GM10266 (cell line): ENCODE data around the gene YEATS4.
A peak's percentile ranks its signal among the peaks of the same experiment; 100 is the strongest.

Source experiments
- DNase-seq: peaks from one replicate; pipeline ENCODE4 v3.0.0; 2012; ENCODE audit errors: extremely low spot score
- TF ChIP-seq, protein P1 (sequence below): IDR thresholded peaks from 2 replicates; pipeline ENCODE4 v1.5.1; 2012; ENCODE audit warnings: mild to moderate bottlenecking, low read depth; ENCODE audit not compliant: control insufficient read depth, insufficient read depth; ENCODE audit errors: missing control alignments

Gene YEATS4

DNA sequence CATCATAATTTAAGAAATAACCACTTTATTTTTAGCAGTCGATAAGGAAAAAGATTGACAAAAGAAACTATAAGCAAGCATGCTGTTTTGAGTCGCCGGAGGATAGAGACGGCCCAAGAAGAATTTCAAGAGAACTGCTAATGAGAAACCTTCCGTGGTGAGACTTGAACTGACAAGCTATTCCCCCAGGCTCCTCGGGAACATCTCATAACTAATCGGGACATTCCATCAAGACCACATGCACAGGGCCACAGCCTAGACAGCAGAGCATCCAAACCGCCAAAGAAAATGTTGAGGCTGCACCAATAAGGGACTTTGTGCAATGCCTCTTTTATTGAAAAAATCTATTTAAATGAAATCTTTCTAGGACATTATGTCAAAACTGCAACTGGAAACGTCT, 51.0 kb downstream of the YEATS4 start:
- TF ChIP-seq, protein P1, sequence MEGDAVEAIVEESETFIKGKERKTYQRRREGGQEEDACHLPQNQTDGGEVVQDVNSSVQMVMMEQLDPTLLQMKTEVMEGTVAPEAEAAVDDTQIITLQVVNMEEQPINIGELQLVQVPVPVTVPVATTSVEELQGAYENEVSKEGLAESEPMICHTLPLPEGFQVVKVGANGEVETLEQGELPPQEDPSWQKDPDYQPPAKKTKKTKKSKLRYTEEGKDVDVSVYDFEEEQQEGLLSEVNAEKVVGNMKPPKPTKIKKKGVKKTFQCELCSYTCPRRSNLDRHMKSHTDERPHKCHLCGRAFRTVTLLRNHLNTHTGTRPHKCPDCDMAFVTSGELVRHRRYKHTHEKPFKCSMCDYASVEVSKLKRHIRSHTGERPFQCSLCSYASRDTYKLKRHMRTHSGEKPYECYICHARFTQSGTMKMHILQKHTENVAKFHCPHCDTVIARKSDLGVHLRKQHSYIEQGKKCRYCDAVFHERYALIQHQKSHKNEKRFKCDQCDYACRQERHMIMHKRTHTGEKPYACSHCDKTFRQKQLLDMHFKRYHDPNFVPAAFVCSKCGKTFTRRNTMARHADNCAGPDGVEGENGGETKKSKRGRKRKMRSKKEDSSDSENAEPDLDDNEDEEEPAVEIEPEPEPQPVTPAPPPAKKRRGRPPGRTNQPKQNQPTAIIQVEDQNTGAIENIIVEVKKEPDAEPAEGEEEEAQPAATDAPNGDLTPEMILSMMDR: no peak
- DNase-seq: no peak

DNA sequence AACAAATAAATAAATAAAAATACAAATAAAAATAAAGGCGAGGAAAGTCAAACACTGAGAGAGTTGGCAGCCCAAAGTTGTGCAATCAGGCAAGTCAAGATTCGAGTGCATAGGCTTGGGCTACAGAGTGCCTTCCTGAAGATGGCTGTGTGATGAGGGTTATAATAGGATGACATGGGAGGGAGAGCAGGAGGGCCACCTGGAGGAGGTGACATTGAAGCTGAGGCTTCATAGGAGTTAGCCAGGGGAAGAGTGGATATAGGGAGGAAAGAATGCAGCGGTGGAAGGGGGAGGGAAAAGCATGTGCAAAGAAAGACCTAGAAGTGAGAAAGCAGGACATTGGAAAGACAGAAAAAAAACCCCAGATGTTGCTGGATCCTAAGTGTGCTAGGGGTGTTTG, 53.1 kb downstream of the YEATS4 start:
- DNase-seq: no peak
- TF ChIP-seq, protein P1: no peak

DNA sequence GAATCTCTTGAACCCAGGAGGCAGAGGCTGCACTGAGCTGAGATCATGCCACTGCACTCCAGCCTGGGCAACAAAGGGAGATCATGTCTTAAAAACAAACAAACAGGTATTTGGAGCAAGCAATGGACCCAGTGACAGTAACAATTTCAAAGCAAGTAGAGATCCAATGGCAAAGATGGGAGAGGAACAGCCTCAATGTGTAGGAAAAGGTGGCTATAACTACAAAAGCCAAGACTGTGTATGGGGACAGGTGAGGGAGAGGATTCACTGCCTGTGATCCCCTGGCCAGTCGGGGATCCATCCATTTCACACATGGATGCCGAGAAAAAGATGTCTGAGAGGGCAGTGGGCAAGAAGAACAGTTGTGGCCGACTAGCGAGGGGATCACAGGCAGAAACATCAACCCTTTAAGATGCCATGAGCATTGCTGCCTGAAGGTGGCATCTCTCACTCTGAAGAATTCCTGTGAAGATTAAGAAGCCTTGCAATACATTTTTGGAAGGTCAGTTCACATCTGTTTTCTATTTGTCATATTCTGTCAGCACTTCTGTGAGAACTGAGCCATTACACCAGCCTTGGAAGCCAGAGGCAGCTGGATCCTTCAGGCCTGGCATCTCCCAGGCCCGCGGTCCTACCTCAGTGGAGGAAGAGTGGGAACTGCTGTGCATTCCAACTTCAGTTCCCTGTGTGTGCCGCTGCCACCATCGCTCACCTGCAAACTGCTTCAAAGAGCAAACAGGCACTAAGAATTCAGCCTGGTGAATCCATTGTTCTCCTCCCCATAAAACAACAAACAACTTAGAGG, 56.1 kb downstream of the YEATS4 start:
- DNase-seq: peak; percentile 42
- TF ChIP-seq, protein P1: peak; percentile 59

DNA sequence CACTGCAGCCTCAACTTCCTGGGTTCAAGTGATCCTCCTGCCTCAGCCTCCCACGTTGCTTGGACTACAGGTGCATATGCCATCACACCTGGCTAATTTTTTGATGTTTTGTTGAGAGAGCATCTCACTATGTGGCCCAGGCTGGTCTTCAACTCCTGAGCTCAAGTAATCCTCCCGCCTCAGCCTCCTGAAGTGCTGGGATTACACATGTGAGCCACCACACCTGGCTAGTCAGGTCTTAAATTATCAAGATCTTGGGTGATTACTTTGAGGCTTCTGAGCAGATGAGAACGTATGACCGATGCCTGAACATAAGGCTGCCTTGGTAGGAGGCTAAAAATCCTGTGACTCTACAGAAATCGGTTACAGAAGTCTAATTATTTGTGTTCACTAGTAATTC, 57.7 kb downstream of the YEATS4 start:
- DNase-seq: no peak

DNA sequence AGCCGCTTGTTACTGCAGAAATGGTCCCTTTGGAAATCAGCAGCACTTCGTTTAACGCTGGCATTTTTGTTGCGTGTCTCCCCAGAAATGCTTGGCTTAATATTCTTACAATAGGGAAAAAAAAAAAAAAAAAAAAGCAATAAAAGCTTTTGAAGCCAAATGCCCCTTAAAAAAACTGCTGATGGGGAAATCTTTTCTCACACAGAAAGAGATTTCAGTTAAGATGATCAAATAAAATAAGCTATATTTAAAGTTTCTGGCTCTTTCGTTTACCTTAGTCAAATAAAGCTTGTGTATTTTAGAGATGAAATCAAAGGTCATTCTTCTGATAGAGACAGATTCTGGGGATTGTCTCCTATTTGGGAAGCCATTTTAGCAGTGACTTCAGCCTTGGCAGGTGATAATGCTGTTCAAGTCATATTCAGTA, 58.2 kb downstream of the YEATS4 start:
- DNase-seq: no peak
- TF ChIP-seq, protein P1: no peak

More for the DNA sequence above, 57.7 kb downstream of the YEATS4 start:
- TF ChIP-seq, protein P1: no peak

DNA sequence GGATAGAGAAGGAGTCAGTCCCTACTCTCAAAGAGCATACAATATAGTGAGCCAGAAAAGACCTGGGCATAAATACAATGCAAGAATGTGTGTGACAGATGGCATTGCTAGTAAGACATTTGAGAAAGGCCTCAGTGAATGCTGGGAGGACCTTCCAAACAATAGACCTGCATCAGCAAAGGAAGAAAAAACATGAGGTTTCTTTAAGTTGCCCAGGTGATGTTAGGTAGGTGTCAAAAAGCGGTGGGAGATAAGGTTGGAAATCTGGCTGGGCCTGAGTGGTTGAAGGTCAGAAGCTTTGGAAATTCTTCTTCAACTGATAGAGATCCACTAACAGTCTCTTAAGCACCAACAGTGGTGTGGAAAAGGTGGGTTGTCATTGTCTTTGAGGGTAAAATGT, 60.2 kb downstream of the YEATS4 start:
- DNase-seq: no peak
- TF ChIP-seq, protein P1: no peak

DNA sequence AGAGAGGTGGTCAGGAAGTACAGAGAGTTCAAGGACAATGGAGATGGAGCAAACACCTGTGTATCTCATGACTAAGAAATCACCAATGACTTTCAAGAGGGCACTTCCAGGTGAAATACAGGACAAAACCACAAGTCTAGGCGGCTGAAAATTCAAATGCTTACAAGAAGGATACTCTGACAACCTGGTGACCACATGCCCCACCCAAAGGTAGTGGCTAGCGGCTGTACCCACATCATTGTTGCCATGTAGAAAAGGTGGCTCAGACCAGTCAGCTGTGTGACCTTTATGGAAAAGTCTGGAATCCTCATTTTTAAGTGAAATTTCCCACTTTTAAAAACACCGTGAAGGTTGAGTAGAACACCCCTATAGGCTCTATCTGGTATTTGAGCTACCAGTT, 62.0 kb downstream of the YEATS4 start:
- no peak for DNase-seq
- TF ChIP-seq, protein P1: no peak
